ACC112 (cell line): Measurements from ENCODE around the gene ZBTB24.

Source experiments
- H2AFZ ChIP-seq: fragments of 200-600 bp; sonication (generic); one replicate; pipeline ENCODE4 v1.6.0; 2017; ENCODE audit warnings: antibody characterized with exemption, low read length; ENCODE audit not compliant: unreplicated experiment
- H3K27ac ChIP-seq: fragments of 200-600 bp; sonication (generic); 2 replicates; pipeline ENCODE4 v1.5.1; 2014; ENCODE audit warnings: low read depth, mild to moderate bottlenecking, antibody characterized with exemption, low read length, moderate library complexity
- H3K27me3 ChIP-seq: fragments of 200-600 bp; sonication (generic); 2 replicates; pipeline ENCODE4 v1.6.1; 2014; ENCODE audit warnings: mild to moderate bottlenecking, antibody characterized with exemption, low read length, moderate library complexity, mixed read lengths; ENCODE audit not compliant: insufficient read depth
- H3K36me3 ChIP-seq: fragments of 200-600 bp; sonication (generic); 2 replicates; pipeline ENCODE4 v1.6.1; 2016; ENCODE audit warnings: mild to moderate bottlenecking, antibody characterized with exemption, low read length, moderate library complexity, mixed read lengths; ENCODE audit not compliant: insufficient read depth
- H3K4me1 ChIP-seq: fragments of 200-600 bp; sonication (generic); one replicate; pipeline ENCODE4 v1.6.1; 2016; ENCODE audit warnings: low read length, mixed read lengths; ENCODE audit not compliant: insufficient read depth, unreplicated experiment, control insufficient read depth
- H3K4me3 ChIP-seq: fragments of 200-600 bp; sonication (generic); 2 replicates; pipeline ENCODE4 v1.5.1; 2014; ENCODE audit warnings: mild to moderate bottlenecking, low read depth, low read length
- H3K79me2 ChIP-seq: fragments of 200-600 bp; sonication (generic); one replicate; pipeline ENCODE4 v1.6.0; 2016; ENCODE audit warnings: low read length; ENCODE audit not compliant: control insufficient read depth, unreplicated experiment, insufficient read depth

Gene ZBTB24

DNA sequence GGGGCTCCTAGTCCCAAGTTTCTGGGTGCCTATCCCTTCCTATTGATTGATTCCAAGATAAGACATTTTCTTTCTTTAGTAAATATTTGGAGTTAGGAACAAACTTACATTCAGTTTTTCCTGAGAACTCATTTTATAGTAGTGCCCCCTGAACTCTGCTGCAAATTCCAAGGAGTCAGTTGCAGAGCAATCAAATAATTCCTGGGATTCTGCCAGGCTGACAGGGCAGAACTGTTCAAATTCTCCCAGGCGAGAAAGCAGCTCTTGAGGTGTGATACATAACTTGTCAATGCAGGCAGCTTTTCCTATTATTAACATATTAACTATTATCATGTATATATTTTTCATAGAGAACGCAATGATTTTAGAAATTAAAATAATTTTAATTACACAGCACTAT is 15.9 kb upstream of the ZBTB24 start:
- Histone ChIP-seq H3K4me1 (no peaks in the 10 kb centered on the region), H3K27ac (no peak overlapping the region), H3K79me2 (no peaks in the 10 kb centered on the region), H3K36me3 (no peaks in the 10 kb centered on the region), H2AFZ (no peak overlapping the region), H3K27me3 (no peaks in the 10 kb centered on the region), H3K4me3 (no peak overlapping the region)

DNA sequence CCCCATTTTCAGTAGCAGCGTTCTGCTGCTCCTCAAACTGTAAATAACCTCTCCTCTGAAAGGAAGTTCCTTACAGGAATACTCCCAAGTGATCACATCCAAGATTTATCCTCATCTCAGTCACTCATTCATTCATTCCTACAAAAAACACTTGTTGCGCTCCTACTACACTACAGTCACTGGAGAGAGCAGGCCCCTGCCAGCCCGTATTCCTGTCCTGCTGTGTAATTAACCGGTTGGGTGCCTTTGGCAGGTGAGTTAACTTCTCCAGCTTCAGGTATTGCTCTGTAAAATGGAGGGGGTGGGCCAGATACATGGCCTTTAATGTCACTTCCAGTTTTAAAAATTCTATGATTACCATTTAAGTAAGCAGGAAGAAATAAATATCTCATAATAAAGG is 15.0 kb upstream of the ZBTB24 start:
- no peaks in the 10 kb centered on the region for H3K27me3 ChIP-seq
- no peaks in the 10 kb centered on the region for H3K4me1 ChIP-seq
- no peaks in the 10 kb centered on the region for H3K36me3 ChIP-seq
- no peak overlapping the region for H3K27ac ChIP-seq
- no peak overlapping the region for H2AFZ ChIP-seq
- no peaks in the 10 kb centered on the region for H3K79me2 ChIP-seq
- no peak overlapping the region for H3K4me3 ChIP-seq

DNA sequence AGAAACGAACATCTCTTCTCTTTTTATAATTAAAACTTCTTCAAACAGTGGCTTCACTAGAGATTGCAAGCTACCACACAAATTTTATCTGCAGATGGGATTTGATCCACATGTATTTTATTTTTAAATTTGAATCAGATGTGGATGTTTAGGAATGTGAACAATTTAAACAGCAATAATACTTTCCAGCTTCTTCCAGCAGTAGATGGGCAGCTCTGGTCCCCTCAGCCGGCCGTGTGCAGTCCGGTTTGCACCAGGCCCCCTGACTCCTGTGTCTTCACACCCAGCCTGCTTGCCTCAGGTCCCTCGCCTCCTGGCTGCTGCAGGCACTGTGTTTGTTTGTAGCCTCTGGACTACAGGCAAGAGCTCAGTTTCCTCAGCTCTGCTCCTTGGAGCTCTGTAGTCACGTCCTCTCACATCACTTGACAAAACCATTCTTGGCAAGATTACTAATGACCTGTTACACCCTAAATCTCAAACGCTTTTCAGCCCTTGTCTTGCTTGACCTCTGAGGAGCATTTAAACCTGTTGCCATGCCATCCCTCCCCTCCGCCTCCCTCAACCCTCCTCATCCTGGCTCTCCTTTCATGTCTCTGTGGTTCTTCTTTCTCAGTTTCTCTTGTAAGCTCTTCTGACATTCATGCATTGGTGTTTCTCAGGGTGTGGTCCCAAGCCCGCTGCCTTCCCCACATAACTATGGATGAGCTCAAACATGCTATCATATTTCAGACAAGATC is 13.2 kb upstream of the ZBTB24 start:
- Histone ChIP-seq H3K79me2 (no peaks in the 10 kb centered on the region), H3K27me3 (no peaks in the 10 kb centered on the region), H3K27ac (no peak overlapping the region), H3K4me3 (no peak overlapping the region), H3K36me3 (no peaks in the 10 kb centered on the region), H2AFZ (no peak overlapping the region), H3K4me1 (no peaks in the 10 kb centered on the region)

DNA sequence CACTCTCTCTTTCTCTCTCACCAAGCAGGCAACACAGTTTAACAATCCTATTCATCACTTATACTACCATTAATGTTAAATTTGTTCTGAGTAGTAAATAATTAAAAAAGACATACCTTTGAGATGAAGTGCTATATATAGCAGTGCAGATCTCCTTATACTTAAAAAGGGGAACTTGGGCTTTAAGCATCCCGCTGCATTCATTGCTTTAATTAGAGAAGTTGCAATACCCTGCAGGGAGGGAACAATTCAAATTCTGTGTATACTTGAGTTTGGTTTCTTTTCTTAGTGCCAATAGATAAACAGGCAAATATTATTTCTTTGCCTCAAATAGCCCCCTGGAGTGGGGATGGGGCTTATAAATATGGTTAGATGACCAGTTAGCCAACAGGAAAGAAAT is 10.8 kb upstream of the ZBTB24 start:
- no peak overlapping the region for H3K4me3 ChIP-seq
- H3K27ac ChIP-seq = no peak overlapping the region
- no peaks in the 10 kb centered on the region for H3K79me2 ChIP-seq
- H3K27me3 ChIP-seq = no peaks in the 10 kb centered on the region
- no peak overlapping the region for H2AFZ ChIP-seq
- no peaks in the 10 kb centered on the region for H3K36me3 ChIP-seq
- H3K4me1 ChIP-seq = no peaks in the 10 kb centered on the region

DNA sequence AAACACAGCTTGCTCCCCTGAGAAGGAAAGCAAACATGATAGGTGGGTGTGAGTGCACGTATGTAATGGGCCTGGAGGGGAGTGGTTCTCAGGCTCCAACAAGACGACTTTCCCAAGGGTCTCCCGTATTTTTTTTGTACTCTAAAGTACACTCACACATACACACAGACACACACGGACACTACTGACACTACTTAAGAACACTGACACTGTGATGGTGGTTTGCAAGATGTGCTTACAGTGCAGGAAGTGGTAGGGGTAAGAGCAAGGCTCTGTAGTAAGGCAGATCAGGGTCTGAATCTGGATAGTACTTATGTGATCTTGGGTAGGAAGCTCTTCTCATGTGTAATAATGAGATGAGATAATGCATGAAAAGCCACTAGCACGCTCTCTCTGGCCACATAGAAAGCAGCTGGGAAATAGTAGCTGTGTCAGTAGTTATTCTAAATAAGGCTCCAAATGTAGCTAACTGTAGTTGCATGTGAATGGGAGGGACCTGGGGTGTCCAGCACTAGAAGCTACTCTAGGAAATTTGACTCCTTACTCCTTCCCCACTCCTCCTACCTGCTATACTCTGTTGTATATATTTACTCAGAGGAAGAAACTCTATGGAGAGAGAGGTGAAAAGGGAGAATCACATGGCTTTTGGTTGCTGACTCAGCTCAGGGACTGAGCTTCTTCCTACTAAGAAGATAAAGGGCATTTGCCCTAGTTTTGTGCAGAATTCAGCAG is 8.4 kb upstream of the ZBTB24 start:
- no peaks in the 10 kb centered on the region for H3K27me3 ChIP-seq
- no peak overlapping the region for H3K27ac ChIP-seq
- no peak overlapping the region for H2AFZ ChIP-seq
- H3K4me3 ChIP-seq = no peak overlapping the region
- H3K4me1 ChIP-seq = no peaks in the 10 kb centered on the region
- no peaks in the 10 kb centered on the region for H3K36me3 ChIP-seq
- no peaks in the 10 kb centered on the region for H3K79me2 ChIP-seq

DNA sequence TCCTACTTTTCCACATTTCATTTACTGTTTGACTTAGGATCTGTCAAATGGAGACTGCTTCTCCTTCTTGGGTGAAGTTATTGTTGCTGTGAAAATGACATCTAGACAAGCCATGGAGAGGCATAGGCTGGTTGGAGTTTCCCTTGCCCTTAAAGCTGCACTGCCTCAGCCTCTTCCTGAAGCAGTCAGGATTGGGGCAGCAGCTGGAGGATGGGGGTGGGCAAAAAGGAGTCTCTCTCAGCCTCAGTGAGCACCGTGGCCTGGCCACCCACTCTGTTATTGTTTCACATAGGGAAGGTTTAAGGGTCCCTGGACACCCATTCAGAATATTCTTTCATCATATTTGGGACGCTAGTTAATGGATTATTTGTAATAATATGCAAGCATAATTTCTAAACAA is 7.7 kb upstream of the ZBTB24 start:
- H3K27ac ChIP-seq = no peak overlapping the region
- H3K4me1 ChIP-seq = no peaks in the 10 kb centered on the region
- no peaks in the 10 kb centered on the region for H3K79me2 ChIP-seq
- no peak overlapping the region for H2AFZ ChIP-seq
- H3K27me3 ChIP-seq = no peaks in the 10 kb centered on the region
- no peaks in the 10 kb centered on the region for H3K36me3 ChIP-seq
- no peak overlapping the region for H3K4me3 ChIP-seq

DNA sequence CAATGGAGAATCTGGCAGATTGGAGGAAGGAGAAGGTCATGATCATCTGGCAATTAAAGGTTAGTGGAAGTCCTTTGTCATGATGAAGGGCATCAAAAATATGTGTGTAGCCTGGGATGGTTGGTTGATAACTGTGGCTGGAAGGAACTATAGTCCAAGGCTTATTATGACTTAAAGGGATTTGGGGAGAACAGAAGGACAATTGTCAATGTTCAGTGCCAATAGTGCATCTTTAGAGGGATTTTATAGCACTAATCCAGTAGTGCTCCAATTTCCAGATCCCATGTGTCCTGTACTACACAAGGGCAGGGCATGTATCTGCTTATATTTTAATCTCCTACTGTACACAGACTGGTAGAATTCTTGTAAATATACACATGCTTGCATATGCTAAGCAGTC is 5.0 kb upstream of the ZBTB24 start:
- H3K4me3 ChIP-seq = no peak overlapping the region
- H3K79me2 ChIP-seq = no peaks in the 10 kb centered on the region
- H3K27me3 ChIP-seq = no peaks in the 10 kb centered on the region
- no peaks in the 10 kb centered on the region for H3K4me1 ChIP-seq
- H3K27ac ChIP-seq = no peak overlapping the region
- H2AFZ ChIP-seq = no peak overlapping the region
- no peaks in the 10 kb centered on the region for H3K36me3 ChIP-seq

DNA sequence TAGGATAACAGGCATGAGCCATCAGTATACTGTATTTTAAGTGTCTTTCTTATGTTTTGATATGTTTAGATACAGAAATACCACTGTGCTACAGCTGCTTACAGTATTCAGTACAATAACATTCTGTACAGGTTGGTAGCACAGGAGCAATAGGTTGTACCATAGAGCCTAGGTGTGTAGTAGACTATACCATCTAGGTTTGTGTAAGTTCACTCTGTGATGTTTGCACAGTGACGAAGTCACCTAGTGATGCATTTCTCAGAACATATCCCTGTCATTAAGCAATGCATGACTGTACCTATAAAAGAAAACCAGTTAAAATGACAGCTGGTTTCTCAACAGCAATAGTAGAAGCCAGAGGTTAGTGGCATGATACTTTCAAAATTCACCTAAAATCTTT is 3.0 kb upstream of the ZBTB24 start:
- Histone ChIP-seq H3K27me3 (no peaks in the 10 kb centered on the region), H3K4me3 (no peak overlapping the region), H3K79me2 (peaks cover 13% of the 10 kb centered on the region), H3K36me3 (peaks cover 8% of the 10 kb centered on the region; the same call in 1 of the 2 replicates), H3K4me1 (peaks cover 12% of the 10 kb centered on the region), H3K27ac (no peak overlapping the region), H2AFZ (no peak overlapping the region)

DNA sequence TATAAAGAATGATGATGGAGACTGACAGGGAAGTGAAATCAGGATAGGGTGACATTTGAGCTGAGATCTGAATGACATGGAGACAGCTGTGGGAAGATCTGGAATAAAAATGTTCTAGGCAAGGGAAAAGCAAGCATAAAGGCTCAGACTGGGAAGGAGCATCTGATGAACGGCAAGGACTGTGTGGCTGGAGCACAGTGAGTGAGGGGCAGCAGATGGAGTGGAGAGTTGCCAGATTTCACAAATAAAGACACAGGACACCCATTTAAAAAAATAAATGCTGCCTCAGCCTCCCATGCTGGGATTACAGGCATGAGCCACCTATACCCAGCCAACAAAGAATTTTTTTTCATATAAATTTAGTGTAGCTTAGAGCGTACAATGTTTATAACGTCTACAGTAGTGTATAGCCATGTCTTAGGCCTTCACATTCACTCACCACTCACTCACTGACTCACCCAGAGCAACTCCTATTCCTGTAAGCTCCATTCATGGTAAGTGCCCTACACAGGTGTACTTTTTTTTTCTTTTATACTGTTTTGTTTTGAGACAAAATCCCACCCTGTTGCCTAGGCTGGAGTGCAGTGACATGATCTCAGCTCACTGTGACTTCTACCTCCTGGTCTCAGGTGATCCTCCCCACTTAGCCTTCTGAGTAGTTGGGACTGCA is 2.4 kb upstream of the ZBTB24 start:
- H2AFZ ChIP-seq = no peak overlapping the region
- peaks cover 18% of the 10 kb centered on the region for H3K4me1 ChIP-seq
- no peak overlapping the region for H3K4me3 ChIP-seq
- H3K36me3 ChIP-seq = peaks cover 14% of the 10 kb centered on the region
- peaks cover 19% of the 10 kb centered on the region for H3K79me2 ChIP-seq
- no peaks in the 10 kb centered on the region for H3K27me3 ChIP-seq
- no peak overlapping the region for H3K27ac ChIP-seq

DNA sequence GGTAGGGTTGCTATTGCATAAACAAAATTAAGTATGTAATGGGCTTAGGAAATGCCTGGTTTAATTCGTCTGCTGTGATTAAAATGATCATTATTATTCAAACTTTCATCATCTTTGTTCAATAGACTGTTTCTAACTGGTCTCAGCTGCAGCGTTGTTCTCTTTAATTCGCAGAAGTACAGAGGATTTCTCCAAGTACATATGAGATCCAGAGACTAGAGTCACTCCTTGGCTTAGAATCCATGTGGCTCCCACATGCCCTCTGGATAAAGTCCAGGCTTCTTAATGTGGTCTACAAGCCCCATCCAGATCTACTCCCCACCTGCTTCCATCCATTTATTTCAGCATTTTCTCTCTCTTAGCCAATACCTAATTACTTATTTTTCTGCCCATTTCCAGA is 1.1 kb upstream of the ZBTB24 start:
- H3K27ac ChIP-seq = no peak overlapping the region
- peaks cover 24% of the 10 kb centered on the region for H3K4me1 ChIP-seq
- peak overlapping the region; percentile 65 for H2AFZ ChIP-seq
- H3K36me3 ChIP-seq = peaks cover 15% of the 10 kb centered on the region
- H3K79me2 ChIP-seq = peaks cover 29% of the 10 kb centered on the region
- H3K4me3 ChIP-seq = peak overlapping the region; percentile 75
- no peaks in the 10 kb centered on the region for H3K27me3 ChIP-seq

DNA sequence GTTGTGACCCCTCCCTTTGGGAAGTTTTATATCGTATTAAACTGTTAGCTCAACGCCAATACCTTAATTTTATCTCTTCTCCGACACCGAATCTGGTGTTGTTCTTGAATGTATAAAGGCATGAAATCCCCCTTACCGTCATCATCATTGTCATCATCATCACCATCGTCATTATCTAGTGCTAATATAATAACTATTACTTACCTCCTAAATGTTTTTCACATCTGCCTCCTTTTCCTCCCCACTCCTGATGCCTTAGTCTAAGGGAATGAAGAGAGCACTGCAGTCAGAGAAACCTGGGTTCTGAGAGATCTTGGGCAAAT is 677 bp upstream of the ZBTB24 start:
- peaks cover 28% of the 10 kb centered on the region for H3K4me1 ChIP-seq
- no peak overlapping the region for H3K27ac ChIP-seq

More for the DNA sequence above, 677 bp upstream of the ZBTB24 start:
- H2AFZ ChIP-seq = peak overlapping the region; percentile 65
- H3K27me3 ChIP-seq = no peaks in the 10 kb centered on the region
- peak overlapping the region; percentile 75 for H3K4me3 ChIP-seq
- peaks cover 15% of the 10 kb centered on the region for H3K36me3 ChIP-seq
- peaks cover 33% of the 10 kb centered on the region for H3K79me2 ChIP-seq
